ENCODE results near the gene PEX14. TPM values are rescaled to one million over a fixed set of nuclear protein-coding genes. Genes with fewer than 3 reads are reported as not detected.

Gene PEX14, protein sequence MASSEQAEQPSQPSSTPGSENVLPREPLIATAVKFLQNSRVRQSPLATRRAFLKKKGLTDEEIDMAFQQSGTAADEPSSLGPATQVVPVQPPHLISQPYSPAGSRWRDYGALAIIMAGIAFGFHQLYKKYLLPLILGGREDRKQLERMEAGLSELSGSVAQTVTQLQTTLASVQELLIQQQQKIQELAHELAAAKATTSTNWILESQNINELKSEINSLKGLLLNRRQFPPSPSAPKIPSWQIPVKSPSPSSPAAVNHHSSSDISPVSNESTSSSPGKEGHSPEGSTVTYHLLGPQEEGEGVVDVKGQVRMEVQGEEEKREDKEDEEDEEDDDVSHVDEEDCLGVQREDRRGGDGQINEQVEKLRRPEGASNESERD
- 11.0 to 15.9 TPM (median 15.0 TPM) in 5 replicates for total RNA-seq (2022; extraction: Qiagen RNA extraction)

DNA sequence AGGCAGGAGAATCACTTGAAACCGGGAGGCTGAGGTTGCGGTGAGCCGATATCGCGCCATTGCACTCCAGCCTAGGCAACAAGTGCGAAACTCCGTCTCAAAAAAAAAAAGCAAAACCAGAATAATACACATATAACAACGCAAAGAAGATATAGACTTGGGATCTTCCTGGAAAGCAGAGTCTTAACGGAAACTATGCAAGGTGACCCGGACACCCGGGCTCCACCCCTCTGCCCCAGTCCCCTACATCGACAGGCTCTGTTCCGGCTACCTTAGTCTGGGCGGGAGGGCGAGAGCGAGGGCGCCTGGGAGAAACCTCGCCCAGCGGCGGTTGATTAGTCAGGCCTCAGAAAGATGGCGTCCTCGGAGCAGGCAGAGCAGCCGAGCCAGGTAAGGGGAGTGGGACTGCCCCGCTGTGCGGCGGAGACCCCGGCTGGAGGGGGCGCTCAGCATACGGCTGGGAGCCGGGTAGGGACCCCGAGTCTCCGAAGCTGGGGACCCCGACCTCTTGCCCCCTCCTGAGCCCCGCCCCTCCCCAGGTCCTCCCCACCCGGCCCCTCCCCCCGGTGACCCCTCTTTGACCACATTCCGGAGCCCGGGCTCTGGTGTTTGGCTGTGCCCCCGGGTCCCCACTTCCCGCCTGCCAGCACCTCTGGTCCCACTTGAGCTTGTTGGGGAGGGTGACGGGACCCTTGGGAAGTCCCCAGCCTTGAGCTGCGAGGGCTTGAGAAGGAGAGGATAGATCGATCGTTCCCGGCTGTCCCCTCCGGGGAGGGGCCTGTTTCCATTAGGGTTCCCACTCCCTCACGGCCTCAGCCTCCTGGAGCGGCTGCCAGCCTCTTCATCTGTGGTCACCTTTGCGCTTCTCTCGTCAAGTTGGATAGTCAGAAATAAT is at the start of gene PEX14:
Gene PEX14 (plus strand): TSS at position 338 of the 895 bp plus-strand sequence. CDS start 17 bp downstream, at position 355.

DNA sequence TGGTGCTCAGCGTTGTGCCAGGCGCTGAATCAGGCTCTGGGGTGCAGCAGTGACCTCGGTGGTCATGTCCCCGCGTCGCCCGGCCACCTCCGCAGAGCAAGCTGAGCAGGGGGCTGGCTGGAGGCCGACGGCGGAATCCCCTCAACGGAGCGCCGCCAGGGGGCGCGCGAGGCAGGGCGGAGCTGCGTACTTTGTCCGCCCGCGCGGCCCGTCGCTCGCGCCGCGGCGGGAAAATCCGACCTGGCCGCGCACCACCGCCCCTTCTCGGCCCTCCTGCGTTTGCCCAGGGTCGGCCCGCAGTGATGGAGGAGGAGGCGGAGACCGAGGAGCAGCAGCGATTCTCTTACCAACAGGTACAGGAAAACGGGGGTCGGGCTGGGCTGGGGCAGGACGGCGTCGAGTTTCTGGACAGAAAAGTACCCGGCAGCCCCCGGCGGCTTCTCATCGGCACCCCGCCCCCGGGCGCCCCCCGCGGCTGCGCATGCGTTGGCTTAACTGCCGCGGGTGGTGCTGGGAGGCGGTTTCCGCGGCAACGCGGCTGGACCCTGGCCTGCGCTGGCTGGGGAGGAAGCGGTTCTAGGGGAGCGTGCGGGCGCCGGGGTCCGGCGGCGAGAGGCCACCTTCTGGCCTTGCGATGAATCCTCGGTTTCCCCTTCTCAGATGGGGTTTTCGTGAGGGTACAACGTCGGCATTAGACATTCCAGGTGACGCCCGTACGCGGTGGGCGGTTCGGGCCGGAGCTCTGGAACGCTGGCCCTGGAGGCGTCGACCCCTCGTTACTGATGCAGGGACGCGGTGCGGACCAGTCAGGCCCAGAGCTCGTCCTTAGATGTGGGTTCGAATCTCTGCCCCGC is 44.3 kb upstream of the PEX14 start, which contains the start of gene CENPS:
Gene CENPS (plus strand): TSS at position 218 of the 854 bp plus-strand sequence. CDS start 85 bp downstream, at position 303.

GRCh38 chr1:10449751-10450150 is 25.0 kb upstream of the PEX14 start, which contains the start of gene CORT:
Gene CORT (plus strand): TSS chr1:10450031. CDS start chr1:10450224, 193 bp downstream.

GRCh38 chr1:10472220-10473144 is 2.3 kb upstream of the PEX14 start, which contains the start of gene DFFA:
Gene DFFA (minus strand): TSS chr1:10472529. CDS start chr1:10472458, 71 bp downstream.

Other genes with a start within 250 kb of the PEX14 start
- gene PGD, start 75.9 kb upstream of the PEX14 start, total RNA-seq (2022; extraction: Qiagen RNA extraction), result 1,084 to 1,179 TPM (median 1,099 TPM) in 5 replicates
- gene CENPS, start 44.5 kb upstream of the PEX14 start, total RNA-seq (2022; extraction: Qiagen RNA extraction), result 28.7 to 31.6 TPM (median 29.4 TPM) in 5 replicates
- 0.14 to 0.29 TPM (median 0.17 TPM) in 4 of 5 replicates, not detected in the other for gene CORT, start 24.9 kb upstream of the PEX14 start, total RNA-seq (2022; extraction: Qiagen RNA extraction)
- 17.2 to 23.5 TPM (median 22.9 TPM) in 5 replicates for gene DFFA, start 2.4 kb upstream of the PEX14 start, total RNA-seq (2022; extraction: Qiagen RNA extraction)

All from A549 treated with Mapracorat at 1 μM for 4 hours (cell line).